Measurements from ENCODE around the gene ACTR10. TPM values are rescaled to one million over a fixed set of nuclear protein-coding genes. Genes with fewer than 3 reads are reported as not detected.

The ACTR10 gene
- total RNA-seq, 1 donor from 2014 or later: 120 TPM

GRCh38 chr14:58215191-58215914 lies 15.4 kb downstream of the ACTR10 start:
- peaks cover 9% of the 10 kb centered on the region for H3K36me3 Mint-ChIP-seq (ENCODE audit: unreplicated experiment)
- no peaks in the 10 kb centered on the region for H3K4me1 Mint-ChIP-seq (ENCODE audit: low read depth, unreplicated experiment)
- TF ChIP-seq CTCF (IDR thresholded peaks at IDR 0.05; ENCODE audit: partially characterized antibody, unreplicated experiment): no peak
- DNase-seq: no peak
- H3K4me3 Mint-ChIP-seq (ENCODE audit: unreplicated experiment): no peak overlapping the region
- peaks cover 2% of the 10 kb centered on the region for H3K27me3 Mint-ChIP-seq (ENCODE audit: unreplicated experiment)
- no peak overlapping the region for H3K27ac Mint-ChIP-seq (ENCODE audit: unreplicated experiment)
- H3K9me3 Mint-ChIP-seq (ENCODE audit: unreplicated experiment): peaks cover 5% of the 10 kb centered on the region

GRCh38 chr14:58216544-58216943 lies 16.6 kb downstream of the ACTR10 start:
- peaks cover 9% of the 10 kb centered on the region for H3K36me3 Mint-ChIP-seq (ENCODE audit: unreplicated experiment)
- TF ChIP-seq CTCF (IDR thresholded peaks at IDR 0.05; ENCODE audit: partially characterized antibody, unreplicated experiment): no peak
- no peaks in the 10 kb centered on the region for H3K4me1 Mint-ChIP-seq (ENCODE audit: low read depth, unreplicated experiment)
- peaks cover 2% of the 10 kb centered on the region for H3K27me3 Mint-ChIP-seq (ENCODE audit: unreplicated experiment)
- H3K4me3 Mint-ChIP-seq (ENCODE audit: unreplicated experiment): no peak overlapping the region
- DNase-seq: no peak
- no peak overlapping the region for H3K27ac Mint-ChIP-seq (ENCODE audit: unreplicated experiment)
- peaks cover 5% of the 10 kb centered on the region for H3K9me3 Mint-ChIP-seq (ENCODE audit: unreplicated experiment)

GRCh38 chr14:58227096-58227819 lies 27.3 kb downstream of the ACTR10 start:
- H3K4me3 Mint-ChIP-seq (ENCODE audit: unreplicated experiment): no peak overlapping the region
- peaks cover 1% of the 10 kb centered on the region for H3K9me3 Mint-ChIP-seq (ENCODE audit: unreplicated experiment)
- TF ChIP-seq CTCF (IDR thresholded peaks at IDR 0.05; ENCODE audit: partially characterized antibody, unreplicated experiment): no peak
- H3K4me1 Mint-ChIP-seq (ENCODE audit: low read depth, unreplicated experiment): no peaks in the 10 kb centered on the region
- peaks cover 2% of the 10 kb centered on the region for H3K27me3 Mint-ChIP-seq (ENCODE audit: unreplicated experiment)
- H3K27ac Mint-ChIP-seq (ENCODE audit: unreplicated experiment): no peak overlapping the region
- no peaks in the 10 kb centered on the region for H3K36me3 Mint-ChIP-seq (ENCODE audit: unreplicated experiment)
- no peak for DNase-seq

- DNase-seq: no peak
- Mint-ChIP-seq H3K9me3 (ENCODE audit: unreplicated experiment) (peaks cover 4% of the 10 kb centered on the region), H3K4me3 (ENCODE audit: unreplicated experiment) (no peak overlapping the region), H3K27ac (ENCODE audit: unreplicated experiment) (no peak overlapping the region), H3K27me3 (ENCODE audit: unreplicated experiment) (peaks cover 5% of the 10 kb centered on the region), H3K4me1 (ENCODE audit: low read depth, unreplicated experiment) (peaks cover 2% of the 10 kb centered on the region), H3K36me3 (ENCODE audit: unreplicated experiment) (peaks cover 4% of the 10 kb centered on the region)
- no peak for TF ChIP-seq CTCF (IDR thresholded peaks at IDR 0.05; ENCODE audit: partially characterized antibody, unreplicated experiment)
Measured at GRCh38 chr14:58238252-58239243, 38.6 kb downstream of the ACTR10 start.

All from glutamatergic neuron (in vitro differentiated cells).